Left forelimb (tissue), 1 donor: ENCODE measurements around the gene CDK1.
"Not testable (repeated sequence)": the region's sequence is repeated elsewhere in the genome, so short reads cannot be mapped to it uniquely, and the experiment has no call there.

Experiments
- DNase-seq: peaks from one replicate; pipeline ENCODE4 v3.0.0-alpha.2; 2018; ENCODE audit warnings: low spot score

Gene CDK1

DNA sequence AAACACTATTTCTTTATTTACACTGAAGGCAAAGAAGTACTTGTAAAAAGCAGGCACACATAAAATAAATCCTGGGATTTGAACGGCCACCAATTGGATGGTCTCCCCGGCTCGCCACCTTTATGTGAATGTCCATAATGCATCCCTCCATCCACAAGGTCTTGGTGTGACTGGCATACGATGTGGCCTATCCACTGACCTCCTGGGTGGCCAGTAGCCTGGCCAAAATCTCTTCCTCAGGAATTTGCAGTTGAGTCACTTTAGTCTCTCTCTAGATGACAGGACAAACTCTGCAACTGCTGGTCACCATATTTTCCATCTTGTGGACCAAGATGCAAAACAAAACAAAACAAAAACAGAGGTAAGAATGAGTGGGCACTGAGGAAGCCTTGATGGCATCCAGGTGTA, 39.1 kb downstream of the CDK1 start:
- no peak for DNase-seq

DNA sequence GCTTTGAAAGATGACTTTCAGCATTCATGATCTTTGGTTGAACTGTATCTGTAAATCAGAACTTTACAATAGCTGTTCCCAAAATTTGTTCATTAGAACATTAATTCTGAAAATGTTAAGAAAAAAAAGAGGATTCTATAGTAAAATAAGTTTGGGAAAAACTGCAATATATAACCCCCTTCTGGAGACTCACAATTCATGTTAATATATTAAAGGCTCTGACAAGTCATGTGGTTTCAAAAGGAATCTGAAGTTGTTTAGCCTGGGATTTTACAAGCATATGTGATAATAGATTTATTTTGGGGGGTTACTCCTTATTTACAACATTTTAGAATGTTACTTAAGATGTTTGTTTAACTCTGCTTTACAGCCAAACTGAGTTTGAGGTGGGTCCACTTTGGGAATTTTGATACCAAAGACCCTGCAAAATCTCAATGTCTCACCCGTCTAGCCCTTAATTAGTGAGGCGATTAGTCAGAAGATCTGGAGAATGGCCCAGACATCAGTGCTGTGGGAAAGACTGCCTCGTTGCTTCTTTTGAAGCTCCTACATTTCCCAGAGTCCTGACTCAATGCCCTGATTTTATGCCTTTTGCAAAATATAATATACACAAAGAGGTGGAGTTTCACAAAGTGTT, 40.0 kb downstream of the CDK1 start:
- no peak for DNase-seq

DNA sequence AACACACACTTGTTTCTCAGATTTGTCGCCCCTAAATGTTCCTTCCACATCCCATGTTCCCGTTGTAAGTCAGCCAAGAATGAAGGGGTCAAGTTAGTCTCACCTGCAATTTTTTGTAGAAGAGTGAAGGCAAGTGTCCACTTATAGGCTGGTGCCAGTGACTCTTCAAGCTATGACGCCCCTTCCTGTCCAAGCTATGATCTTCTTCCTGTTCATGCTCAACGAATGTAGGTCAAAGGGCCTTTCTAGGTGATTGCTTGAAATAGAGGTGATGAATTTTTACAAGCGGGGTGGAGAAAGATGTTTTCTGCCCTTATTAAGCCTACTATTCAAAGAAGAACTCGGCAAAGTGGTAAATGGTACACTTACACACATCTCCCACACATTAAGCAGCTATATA, 41.0 kb downstream of the CDK1 start:
- DNase-seq: no peak

DNA sequence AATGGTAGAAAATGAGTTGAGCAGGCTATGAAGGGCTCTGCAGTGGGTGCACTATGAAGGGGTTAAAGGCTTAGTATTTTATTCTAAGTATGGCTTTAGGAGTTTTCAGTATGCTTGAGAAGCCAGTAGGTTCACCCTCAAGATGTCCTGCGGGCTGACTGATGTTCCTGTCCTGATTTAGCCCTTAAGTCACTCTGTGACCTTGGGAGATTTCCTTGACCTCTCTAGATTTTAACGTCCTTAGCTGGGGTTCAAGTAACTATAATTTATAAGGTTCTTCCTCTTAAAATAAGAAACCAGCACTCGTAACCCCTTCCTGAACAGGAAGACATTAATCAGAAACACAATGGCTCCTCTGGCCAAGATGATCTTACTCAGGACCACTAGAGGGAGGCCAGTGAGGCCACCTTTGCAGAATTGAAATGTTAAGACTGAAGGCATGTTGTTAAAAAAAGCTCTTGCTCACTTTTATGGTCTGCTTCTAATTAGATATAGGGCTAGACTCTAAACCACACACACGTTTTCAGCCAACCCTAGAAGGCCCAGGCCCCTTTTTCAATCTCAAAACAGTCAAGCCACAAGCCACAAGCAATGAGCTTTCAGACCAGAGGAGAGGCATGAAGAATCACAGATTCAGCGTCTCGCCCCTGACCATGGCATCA, 41.9 kb downstream of the CDK1 start:
- no peak for DNase-seq

DNA sequence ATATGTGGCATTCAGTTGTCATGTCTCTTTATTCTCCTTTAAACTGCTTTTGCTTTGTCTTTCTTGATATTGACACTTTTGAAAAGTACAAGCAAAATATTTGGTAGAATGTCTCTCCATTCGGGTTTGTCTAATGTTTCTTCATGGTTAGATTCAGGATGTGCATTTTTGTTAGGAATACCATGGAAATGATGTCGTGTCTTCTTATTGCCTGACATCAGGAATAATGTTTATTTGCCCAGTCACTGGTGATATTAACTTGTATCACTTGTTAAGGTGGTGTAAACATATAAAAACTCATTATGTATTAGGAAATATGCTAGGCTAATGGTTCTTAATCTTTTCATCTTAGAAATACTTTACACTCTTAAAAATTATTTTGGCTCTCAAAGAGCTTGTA, 43.4 kb downstream of the CDK1 start:
- no peak for DNase-seq

DNA sequence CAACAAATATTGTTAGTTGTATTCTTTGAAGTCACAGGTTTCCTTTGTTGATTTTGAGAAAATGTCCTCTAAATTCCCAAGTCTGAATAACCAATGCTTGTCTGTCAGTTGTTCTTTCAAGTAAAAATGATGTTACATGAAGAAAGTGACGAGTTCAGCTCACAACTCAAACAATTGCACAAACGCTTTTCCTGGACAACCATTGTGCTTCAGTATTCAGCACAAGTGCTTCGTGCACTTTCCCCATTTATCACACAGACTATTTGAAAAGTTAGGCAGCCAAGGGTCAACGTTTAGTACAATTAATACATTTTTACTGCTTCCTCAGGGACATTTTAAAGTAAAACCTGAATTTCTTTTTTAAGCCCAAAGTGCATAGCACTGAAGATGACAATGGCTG, 44.5 kb downstream of the CDK1 start:
- DNase-seq: no peak

DNA sequence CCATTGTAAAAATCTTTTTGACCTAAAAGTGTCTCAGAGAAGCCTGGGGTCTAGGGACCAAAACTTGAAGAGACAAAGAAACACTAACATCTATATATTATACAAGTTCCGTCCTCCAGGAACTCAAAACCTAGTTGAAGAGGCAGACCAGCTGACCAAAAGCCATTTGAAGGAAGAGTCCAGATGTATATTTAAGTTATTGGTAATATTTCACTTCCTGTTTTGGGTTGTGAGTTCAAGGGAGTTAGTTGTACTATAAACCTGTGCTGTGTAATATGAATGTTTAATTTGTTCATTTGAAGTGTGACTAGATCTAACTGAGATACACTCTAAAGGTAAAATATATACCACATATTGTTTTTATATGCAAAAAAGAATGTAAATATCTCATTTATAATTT, 45.0 kb downstream of the CDK1 start:
- no peak for DNase-seq

DNA sequence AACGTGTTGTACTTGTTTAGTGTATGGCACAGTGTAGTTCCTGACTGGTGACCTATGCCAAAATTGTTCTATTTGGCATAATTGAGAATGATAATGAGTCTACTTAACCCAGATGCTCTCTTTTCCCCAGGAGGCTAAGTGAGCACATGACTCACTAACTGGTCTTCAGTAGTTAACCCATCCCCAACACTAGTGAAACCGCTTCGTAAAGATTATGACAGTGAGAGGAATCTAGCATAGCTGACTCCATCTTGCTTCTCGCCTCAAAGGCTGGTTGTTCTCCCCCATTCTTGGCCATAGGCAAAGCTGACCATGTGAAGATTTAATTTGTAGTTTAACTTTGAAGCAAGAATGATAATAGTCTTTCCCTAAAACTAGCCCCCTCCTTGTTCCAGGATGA, 47.2 kb downstream of the CDK1 start:
- DNase-seq: no peak

DNA sequence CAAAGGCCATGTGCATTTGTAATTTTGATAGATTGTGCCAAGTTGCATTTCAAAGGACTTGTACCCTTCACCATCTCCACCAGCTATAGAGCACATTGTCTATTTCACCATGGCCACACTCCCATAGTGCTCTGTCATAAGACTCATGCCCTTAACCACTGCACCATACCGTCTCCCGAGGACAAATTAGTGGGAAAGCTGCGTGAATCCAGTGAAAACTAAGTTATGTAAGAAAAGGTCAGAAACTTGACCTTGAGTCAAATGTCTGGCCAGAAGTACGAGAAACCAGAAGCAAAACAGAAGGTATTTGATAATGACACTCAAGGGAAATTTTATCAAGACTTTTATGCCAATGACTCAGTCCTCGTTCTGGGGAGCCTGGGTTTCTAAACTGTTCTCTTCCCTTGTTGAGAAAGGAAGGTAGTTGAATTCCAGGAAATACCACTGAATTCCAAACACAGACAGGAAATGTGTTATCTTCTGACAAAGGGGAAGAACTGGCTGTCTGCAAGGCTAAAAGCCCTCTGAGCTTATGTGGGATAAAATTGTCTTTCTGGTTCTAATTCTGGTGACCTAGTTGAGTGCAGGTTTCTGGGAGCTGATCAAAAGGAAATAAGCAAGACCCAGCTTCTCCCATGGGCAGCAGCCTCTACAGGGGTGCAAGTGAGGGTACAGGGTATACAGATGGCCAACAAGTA, 49.7 kb downstream of the CDK1 start:
- no peak for DNase-seq

DNA sequence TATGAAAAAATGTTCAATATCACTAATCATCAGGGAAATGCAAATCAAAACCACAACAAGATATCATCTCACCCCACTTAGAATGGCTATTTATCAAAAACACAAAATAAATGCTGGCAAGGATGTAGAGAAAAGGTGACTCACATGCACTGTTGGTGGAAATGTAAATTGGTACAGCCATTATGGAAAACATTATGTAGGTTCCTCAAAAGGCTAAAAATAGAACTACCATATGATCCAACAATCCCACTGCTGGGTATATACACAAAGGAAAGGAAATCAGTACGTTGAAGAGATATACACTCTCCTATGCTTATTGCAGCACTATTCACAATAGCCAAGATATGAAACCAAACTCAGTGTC, 50.2 kb downstream of the CDK1 start:
- DNase-seq: no peak

DNA sequence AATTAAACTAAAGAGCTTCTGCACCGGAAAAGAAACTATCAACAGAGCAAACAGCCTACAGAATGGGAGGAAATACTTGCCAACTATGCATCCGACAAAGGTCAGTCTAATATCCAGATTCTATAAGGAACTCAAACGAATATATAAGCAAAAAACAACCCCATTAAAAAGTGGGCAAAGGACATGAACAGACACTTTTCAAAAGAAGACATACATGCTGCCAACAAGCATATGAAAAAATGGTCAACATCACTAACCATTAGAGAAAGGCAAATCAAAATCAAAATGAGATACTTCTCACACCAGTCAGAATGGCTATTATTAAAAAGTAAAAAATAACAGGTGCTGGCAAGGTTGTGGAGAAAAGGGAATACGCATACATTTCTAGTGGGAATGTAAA, 53.9 kb downstream of the CDK1 start:
- not testable (repeated sequence) for DNase-seq

DNA sequence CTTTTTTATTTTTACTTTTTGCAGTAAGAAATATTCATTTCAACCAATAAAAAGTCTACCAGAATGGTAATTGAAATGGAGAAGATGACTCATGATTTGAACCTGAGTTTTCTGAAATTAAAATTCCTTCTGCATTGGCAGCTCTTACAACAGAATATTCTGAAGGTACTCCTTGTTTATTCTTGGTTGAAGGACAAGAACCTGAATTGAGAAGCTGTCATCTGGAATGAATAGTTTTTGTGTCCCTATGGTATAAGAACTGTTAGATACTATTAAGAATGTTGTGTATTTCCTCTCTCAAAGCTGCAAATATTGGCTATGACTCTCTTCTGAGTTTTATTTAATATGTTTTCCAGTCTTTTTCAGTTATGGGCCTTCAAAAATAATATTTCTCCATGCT, 56.1 kb downstream of the CDK1 start:
- DNase-seq: no peak

DNA sequence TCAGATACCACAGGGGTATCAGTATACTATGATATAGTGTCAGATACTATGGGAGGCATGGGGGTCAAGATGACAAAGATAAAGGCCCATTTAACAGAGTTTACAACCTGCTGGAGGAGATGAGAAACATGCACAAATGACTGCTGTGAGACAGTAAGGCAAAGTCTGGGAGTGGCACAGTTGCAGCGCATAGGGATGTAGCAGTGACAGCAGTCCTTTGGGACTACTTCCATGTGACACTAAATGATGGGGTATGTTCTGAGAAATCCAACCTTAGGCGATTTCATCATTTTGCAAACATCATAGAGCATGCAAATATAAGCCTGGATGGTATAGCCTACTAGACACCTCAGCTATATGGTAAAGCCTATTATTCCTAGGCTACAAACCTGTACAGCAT, 56.8 kb downstream of the CDK1 start:
- DNase-seq: no peak

DNA sequence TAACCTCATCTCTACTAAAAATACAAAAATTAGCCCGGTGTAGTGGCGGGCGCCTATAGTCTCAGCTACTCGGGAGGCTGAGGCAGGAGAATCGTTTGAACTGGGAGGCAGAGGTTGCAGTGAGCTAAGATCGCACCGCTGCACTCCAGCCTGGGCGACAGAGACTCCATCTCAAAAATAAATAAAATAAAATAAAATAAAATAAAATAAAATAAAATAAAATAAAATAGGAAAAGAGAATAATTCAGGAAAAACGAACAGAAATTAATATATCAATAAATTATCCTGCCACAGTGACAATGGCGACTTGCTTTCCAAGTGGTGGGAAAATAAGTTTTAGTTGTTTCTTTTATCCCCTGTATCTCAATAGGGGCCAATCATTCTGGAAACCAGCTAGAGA, 62.9 kb downstream of the CDK1 start:
- DNase-seq: not testable (repeated sequence)

DNA sequence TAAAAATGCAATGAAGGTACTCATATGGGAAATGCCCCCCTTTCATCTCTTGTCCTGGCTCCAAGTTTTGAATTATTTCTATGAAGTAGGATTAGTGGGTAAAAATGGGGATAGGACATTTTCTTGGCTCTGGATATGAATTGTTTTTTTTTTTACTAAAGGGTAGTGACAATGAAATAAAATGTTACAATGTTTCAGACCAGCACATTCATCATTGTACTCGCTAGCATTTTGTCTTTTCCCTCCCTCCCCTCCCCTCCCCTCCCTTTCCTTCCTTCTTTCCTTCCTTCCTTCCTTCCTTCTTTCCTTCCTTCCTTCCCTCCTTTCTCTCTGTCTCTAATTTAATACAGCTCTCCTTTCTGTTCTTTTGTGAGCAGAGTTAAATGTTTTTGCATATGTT, 64.4 kb downstream of the CDK1 start:
- DNase-seq: no peak
